SK-N-SH treated with all-trans-retinoic acid at 6 μM for 48 hours (cell line): Measurements from ENCODE around the gene CYP2C18.

Source experiments
- ARNTL ChIP-seq: fragments of 450-650 bp; formaldehyde crosslinking; IDR thresholded peaks from 2 replicates; pipeline ENCODE4 v1.5.0; 2020; ENCODE audit warnings: low read depth, mild to moderate bottlenecking, moderate library complexity, borderline replicate concordance
- BACH2 ChIP-seq: fragments of 250-450 bp; sonication (Bioruptor Pico); IDR thresholded peaks from 2 replicates; pipeline ENCODE4 v1.9.0; 2021; ENCODE audit warnings: mild to moderate bottlenecking, borderline replicate concordance
- GLIS3 ChIP-seq: fragments of 250-450 bp; sonication (Bioruptor Pico); IDR thresholded peaks from 2 replicates; pipeline ENCODE4 v1.5.0; 2020; ENCODE audit warnings: mild to moderate bottlenecking, moderate library complexity
- OSR1 ChIP-seq: fragments of 250-450 bp; sonication (Bioruptor Pico); IDR thresholded peaks from 2 replicates; pipeline ENCODE4 v1.8.0; 2022; ENCODE audit warnings: moderate library complexity, mild to moderate bottlenecking, inconsistent platforms
- RARB ChIP-seq: fragments of 250-450 bp; sonication (Bioruptor Pico); IDR thresholded peaks from 2 replicates; pipeline ENCODE4 v1.8.0; 2021; ENCODE audit warnings: mild to moderate bottlenecking, moderate library complexity
- SNAI2 ChIP-seq: fragments of 250-450 bp; sonication (Bioruptor Pico); IDR thresholded peaks from 2 replicates; pipeline ENCODE4 v1.5.0; 2020; ENCODE audit warnings: mild to moderate bottlenecking, moderate library complexity
- TCF4 ChIP-seq: fragments of 250-450 bp; sonication (Bioruptor Pico); IDR thresholded peaks from 2 replicates; pipeline ENCODE4 v1.8.0; 2021; ENCODE audit warnings: mild to moderate bottlenecking, moderate library complexity, borderline replicate concordance
- ZC3H10 ChIP-seq: fragments of 250-450 bp; sonication (Bioruptor Pico); IDR thresholded peaks from 2 replicates; pipeline ENCODE4 v1.5.1; 2021; ENCODE audit warnings: mild to moderate bottlenecking, moderate library complexity
- ZNF565 ChIP-seq: fragments of 450-650 bp; formaldehyde crosslinking; conservative IDR thresholded peaks from 2 replicates; pipeline ENCODE4 v1.5.0; 2020; ENCODE audit warnings: low read depth, mild to moderate bottlenecking, moderate library complexity
- ZNF70 ChIP-seq: fragments of 450-650 bp; formaldehyde crosslinking; IDR thresholded peaks from 2 replicates; pipeline ENCODE4 v1.5.0; 2020; ENCODE audit warnings: mild to moderate bottlenecking, moderate library complexity
- TF ChIP-seq, protein P1 (sequence below): fragments of 250-450 bp; sonication (Bioruptor Pico); IDR thresholded peaks from 2 replicates; pipeline ENCODE4 v1.8.0; 2020; ENCODE audit warnings: mild to moderate bottlenecking, moderate library complexity, borderline replicate concordance
- TF ChIP-seq, protein P2 (sequence below): fragments of 250-450 bp; sonication (Bioruptor Pico); IDR thresholded peaks from 2 replicates; pipeline ENCODE4 v1.5.0; 2020; ENCODE audit warnings: mild to moderate bottlenecking, moderate library complexity
- TF ChIP-seq, protein P3 (sequence below): fragments of 250-450 bp; sonication (Bioruptor Pico); IDR thresholded peaks from 2 replicates; pipeline ENCODE4 v1.5.1; 2020; ENCODE audit warnings: low read depth, mild to moderate bottlenecking, moderate library complexity
- TF ChIP-seq, protein P4 (sequence below): fragments of 250-450 bp; sonication (Bioruptor Pico); IDR thresholded peaks from 2 replicates; pipeline ENCODE4 v1.8.0; 2021; ENCODE audit warnings: low read depth, mild to moderate bottlenecking, moderate library complexity, borderline replicate concordance

DNA sequence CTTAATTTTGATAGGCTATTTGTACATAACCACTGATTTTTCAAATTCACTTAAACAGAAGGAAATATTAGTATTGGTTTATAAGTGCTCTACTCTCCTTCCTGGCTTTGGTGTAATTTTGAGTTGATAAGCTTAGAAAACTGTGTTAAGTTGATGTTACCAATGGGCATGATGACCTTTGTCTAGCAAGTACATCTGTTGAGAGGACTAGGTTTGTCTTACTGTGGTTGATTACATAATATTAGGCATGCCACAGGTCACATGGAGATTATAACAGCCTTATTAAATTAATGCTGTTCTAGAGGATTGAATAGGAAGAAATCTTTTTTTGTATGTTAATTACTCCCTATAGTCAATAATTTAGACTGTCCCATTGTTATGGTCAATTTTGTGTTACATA, 27.0 kb downstream of the CYP2C18 start:
- no peak for TF ChIP-seq ZNF70 (CRISPR knock-in tag)
- TF ChIP-seq, protein P1, sequence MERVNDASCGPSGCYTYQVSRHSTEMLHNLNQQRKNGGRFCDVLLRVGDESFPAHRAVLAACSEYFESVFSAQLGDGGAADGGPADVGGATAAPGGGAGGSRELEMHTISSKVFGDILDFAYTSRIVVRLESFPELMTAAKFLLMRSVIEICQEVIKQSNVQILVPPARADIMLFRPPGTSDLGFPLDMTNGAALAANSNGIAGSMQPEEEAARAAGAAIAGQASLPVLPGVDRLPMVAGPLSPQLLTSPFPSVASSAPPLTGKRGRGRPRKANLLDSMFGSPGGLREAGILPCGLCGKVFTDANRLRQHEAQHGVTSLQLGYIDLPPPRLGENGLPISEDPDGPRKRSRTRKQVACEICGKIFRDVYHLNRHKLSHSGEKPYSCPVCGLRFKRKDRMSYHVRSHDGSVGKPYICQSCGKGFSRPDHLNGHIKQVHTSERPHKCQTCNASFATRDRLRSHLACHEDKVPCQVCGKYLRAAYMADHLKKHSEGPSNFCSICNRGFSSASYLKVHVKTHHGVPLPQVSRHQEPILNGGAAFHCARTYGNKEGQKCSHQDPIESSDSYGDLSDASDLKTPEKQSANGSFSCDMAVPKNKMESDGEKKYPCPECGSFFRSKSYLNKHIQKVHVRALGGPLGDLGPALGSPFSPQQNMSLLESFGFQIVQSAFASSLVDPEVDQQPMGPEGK (CRISPR knock-in tag) = no peak
- TF ChIP-seq, protein P2, sequence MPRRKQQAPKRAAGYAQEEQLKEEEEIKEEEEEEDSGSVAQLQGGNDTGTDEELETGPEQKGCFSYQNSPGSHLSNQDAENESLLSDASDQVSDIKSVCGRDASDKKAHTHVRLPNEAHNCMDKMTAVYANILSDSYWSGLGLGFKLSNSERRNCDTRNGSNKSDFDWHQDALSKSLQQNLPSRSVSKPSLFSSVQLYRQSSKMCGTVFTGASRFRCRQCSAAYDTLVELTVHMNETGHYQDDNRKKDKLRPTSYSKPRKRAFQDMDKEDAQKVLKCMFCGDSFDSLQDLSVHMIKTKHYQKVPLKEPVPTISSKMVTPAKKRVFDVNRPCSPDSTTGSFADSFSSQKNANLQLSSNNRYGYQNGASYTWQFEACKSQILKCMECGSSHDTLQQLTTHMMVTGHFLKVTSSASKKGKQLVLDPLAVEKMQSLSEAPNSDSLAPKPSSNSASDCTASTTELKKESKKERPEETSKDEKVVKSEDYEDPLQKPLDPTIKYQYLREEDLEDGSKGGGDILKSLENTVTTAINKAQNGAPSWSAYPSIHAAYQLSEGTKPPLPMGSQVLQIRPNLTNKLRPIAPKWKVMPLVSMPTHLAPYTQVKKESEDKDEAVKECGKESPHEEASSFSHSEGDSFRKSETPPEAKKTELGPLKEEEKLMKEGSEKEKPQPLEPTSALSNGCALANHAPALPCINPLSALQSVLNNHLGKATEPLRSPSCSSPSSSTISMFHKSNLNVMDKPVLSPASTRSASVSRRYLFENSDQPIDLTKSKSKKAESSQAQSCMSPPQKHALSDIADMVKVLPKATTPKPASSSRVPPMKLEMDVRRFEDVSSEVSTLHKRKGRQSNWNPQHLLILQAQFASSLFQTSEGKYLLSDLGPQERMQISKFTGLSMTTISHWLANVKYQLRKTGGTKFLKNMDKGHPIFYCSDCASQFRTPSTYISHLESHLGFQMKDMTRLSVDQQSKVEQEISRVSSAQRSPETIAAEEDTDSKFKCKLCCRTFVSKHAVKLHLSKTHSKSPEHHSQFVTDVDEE (CRISPR knock-in tag) = no peak
- no peak for TF ChIP-seq RARB (CRISPR knock-in tag)
- TF ChIP-seq, protein P3, sequence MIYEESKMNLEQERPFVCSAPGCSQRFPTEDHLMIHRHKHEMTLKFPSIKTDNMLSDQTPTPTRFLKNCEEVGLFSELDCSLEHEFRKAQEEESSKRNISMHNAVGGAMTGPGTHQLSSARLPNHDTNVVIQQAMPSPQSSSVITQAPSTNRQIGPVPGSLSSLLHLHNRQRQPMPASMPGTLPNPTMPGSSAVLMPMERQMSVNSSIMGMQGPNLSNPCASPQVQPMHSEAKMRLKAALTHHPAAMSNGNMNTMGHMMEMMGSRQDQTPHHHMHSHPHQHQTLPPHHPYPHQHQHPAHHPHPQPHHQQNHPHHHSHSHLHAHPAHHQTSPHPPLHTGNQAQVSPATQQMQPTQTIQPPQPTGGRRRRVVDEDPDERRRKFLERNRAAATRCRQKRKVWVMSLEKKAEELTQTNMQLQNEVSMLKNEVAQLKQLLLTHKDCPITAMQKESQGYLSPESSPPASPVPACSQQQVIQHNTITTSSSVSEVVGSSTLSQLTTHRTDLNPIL (CRISPR knock-in tag) = no peak
- no peak for TF ChIP-seq BACH2 (CRISPR knock-in tag)
- TF ChIP-seq, protein P4, sequence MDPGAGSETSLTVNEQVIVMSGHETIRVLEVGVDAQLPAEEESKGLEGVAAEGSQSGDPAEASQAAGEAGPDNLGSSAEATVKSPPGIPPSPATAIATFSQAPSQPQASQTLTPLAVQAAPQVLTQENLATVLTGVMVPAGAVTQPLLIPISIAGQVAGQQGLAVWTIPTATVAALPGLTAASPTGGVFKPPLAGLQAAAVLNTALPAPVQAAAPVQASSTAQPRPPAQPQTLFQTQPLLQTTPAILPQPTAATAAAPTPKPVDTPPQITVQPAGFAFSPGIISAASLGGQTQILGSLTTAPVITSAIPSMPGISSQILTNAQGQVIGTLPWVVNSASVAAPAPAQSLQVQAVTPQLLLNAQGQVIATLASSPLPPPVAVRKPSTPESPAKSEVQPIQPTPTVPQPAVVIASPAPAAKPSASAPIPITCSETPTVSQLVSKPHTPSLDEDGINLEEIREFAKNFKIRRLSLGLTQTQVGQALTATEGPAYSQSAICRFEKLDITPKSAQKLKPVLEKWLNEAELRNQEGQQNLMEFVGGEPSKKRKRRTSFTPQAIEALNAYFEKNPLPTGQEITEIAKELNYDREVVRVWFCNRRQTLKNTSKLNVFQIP = no peak
- no peak for TF ChIP-seq ZNF565
- no peak for TF ChIP-seq ZC3H10 (CRISPR knock-in tag)
- TF ChIP-seq GLIS3 = no peak
- TF ChIP-seq SNAI2 (CRISPR knock-in tag) = no peak
- no peak for TF ChIP-seq OSR1 (CRISPR knock-in tag)
- no peak for TF ChIP-seq TCF4 (CRISPR knock-in tag)
- TF ChIP-seq ARNTL (CRISPR knock-in tag) = no peak
